22Rv1 (cell line): ENCODE results near the gene HP1BP3.

ENCODE experiments used
- H3K27ac ChIP-seq: fragments of 450-650 bp; 2 replicates; pipeline ENCODE4 v1.5.1; 2017
- ZFX ChIP-seq: fragments of 450-650 bp; IDR thresholded peaks from 2 replicates; pipeline ENCODE4 v1.6.1; 2017; ENCODE audit warnings: antibody characterized with exemption, borderline replicate concordance
- TF ChIP-seq, protein P1 (sequence below): fragments of 450-650 bp; IDR thresholded peaks from 2 replicates; pipeline ENCODE4 v1.5.1; 2017; ENCODE audit warnings: mild to moderate bottlenecking

The HP1BP3 gene

DNA sequence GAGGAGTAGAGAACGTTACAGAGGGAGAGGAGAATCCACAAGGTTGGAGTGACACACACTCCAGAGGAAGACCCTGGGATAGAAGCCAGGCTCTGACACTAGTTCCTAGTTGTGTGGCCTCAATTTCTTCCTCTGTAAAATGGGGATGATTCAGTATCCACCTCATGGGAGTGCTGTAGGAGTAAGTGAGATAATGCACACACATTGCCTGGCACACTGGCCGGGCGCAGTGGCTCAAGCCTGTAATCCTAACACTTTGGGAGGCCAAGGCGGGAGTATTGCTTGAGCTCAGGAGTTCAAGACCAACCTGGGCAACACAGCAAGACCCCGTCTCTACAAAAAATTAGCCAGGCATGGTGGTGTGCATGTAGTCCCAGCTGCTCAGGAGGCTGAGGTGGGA, 78.2 kb downstream of the HP1BP3 start:
- TF ChIP-seq, protein P1, sequence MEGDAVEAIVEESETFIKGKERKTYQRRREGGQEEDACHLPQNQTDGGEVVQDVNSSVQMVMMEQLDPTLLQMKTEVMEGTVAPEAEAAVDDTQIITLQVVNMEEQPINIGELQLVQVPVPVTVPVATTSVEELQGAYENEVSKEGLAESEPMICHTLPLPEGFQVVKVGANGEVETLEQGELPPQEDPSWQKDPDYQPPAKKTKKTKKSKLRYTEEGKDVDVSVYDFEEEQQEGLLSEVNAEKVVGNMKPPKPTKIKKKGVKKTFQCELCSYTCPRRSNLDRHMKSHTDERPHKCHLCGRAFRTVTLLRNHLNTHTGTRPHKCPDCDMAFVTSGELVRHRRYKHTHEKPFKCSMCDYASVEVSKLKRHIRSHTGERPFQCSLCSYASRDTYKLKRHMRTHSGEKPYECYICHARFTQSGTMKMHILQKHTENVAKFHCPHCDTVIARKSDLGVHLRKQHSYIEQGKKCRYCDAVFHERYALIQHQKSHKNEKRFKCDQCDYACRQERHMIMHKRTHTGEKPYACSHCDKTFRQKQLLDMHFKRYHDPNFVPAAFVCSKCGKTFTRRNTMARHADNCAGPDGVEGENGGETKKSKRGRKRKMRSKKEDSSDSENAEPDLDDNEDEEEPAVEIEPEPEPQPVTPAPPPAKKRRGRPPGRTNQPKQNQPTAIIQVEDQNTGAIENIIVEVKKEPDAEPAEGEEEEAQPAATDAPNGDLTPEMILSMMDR = no peak
- no peak for TF ChIP-seq ZFX
- no peak overlapping the region for H3K27ac ChIP-seq

DNA sequence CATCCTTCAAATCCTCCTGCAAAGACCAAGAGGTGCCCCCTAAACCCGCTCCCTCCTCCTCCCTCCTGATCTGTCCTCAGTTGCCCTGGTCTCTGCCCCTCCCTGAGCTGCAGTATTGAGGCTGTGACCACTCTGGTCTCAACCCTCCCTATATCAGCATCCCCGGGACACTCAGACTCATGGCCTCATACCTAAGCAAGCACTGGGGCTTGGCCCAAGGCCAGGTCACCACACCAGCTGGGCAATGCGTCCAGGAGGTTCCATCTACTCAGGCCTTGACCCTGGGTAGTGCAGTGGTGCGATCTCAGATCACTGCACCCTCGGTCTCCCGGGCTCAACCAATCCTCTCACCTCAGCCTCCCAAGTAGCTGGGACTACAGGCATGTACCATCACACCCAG, 79.0 kb downstream of the HP1BP3 start:
- H3K27ac ChIP-seq = no peak overlapping the region
- TF ChIP-seq ZFX = no peak
- TF ChIP-seq, protein P1 = no peak

DNA sequence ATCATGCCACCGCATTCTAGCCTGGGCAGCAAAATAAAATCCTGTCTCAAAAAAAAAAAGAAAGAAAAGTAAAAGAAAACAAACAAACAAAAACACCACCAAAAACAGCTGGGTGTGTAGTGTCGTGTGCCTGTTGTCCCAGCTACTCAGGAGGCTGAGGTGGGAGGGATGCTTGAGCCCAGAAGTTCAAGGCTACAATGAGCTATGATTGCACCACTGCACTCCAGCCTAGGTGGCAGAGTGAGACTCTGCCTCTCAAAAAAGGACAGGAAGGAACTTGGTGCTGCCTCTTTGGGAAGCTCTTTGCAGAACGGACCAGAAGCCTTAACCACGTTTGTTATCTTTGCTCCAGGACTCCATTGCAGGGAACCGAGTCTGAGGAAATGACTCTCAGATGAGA, 80.3 kb downstream of the HP1BP3 start:
- TF ChIP-seq, protein P1 = no peak
- TF ChIP-seq ZFX = no peak
- no peak overlapping the region for H3K27ac ChIP-seq

DNA sequence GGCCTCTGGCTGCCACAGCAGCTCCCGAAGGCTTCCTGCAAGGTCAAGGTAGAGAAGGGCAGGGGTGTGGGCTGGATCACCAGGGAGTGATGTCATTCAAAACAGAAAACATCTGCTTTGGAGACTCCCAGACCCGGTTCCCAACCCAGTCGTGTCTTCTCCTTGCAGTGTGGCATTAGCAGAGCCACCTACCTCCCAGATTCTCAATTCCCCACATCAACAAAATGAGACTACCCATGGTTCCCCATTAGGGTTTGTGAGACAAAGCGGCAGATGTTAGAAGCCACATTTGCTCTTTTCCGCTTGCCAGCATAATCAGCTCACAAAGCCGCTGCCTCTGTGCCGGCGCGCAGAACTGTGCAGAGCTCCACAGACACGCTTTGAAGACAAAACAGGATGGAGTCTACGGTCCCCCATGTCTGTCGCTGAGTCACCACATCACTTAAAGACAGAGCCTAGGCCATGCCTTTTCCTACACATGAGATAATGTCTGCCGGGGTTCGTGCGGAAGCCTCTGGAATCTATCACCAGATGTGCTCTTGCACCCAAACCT, 81.8 kb downstream of the HP1BP3 start:
- H3K27ac ChIP-seq = no peak overlapping the region
- TF ChIP-seq, protein P1 = no peak
- no peak for TF ChIP-seq ZFX

DNA sequence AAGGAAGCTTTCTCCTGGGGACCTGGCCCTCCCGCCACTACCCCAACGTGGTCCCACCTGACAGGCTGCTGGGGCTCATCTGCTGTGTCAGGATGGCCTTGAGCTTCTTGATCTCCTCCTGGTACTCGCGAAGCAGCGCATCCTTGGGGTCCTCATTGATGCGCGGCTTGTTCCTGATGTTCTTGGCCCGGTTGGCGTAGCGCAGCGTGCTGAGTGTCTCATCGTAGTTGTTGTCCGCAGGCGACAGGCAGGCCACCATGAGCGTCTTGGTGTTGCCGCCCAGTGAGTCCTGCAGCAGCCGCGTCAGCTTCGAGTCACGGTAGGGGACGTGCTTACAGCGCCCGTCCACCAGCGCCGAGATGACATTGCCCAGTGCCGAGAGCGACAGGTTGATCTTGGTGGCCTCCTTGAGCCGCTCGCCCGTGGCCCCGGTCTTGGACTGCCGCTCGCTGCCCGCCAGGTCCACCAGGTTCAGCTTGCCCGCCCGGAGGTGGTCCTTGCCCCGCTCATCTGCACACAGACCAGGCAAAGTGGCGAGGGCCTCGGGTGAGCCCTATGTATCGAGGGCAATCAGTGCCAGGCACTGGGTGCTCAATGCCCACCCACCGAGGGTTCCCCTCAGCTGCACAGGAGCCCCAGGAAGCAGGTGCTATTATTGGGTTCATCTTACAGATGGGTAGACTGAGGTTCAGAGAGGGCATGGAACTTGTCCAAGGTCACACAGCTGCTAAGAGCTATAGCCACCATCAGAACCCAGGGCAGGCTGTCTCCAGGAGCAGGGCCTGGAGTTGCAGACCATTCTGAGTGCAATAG, 82.5 kb downstream of the HP1BP3 start:
- no peak for TF ChIP-seq ZFX
- TF ChIP-seq, protein P1 = no peak
- H3K27ac ChIP-seq = no peak overlapping the region

DNA sequence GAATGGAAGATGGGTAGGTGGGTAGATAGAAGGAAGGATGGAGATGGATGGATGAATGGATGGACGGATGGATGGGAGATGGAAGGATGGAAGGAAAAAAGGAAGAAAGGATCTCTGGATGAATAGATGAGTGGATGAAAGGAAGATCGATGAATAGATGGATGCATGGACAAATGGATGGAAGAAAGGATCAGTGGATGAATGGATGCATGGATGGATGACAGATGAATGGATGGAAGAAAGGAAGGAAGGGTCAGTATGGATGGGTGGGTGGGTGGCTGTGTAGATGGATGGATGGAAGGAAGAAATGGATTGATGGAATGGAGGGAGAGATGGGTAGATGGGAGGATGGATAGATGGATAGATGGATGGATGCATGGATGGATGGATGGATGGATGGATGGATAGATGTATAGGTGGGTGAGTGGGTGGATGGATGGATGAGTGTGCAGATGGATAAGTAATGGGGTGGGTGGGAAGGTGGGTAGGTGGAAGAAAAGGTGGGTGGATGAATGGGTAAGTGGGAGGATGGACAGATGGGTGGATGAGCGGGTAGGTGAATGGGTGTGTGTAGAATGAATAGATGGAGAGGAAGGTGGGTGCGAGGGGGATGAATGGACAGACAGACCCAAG, 83.9 kb downstream of the HP1BP3 start:
- no peak for TF ChIP-seq ZFX
- TF ChIP-seq, protein P1 = no peak
- H3K27ac ChIP-seq = no peak overlapping the region

DNA sequence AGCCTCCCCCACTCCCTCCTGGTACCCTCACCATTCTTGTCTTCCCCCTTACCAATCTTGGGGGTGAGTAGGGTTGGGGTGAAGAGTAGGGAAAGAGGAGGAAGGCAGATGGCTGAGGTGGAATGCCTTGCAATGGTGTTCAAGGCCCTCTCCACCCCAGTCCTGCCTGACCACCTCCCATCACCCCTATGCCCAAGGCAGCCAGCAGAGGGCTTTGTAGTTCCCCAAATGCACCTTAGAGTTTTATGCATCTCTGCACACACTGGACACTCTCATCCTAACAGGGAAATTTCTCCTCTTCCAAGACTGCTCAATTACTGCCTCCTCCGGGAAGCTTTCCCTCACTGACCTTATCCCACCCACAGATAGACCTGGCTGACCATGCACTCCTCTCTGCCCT, 84.7 kb downstream of the HP1BP3 start:
- TF ChIP-seq, protein P1 = peak; percentile 12; the same call in 1 of the 2 replicates
- TF ChIP-seq ZFX = no peak
- H3K27ac ChIP-seq = no peak overlapping the region
